Dendritic cell treated with granulocyte-macrophage colony-stimulating factor and Interleukin-4, amounts not matched to agents 40 ng/mL and 50 ng/mL, for 4 days (primary cell): ENCODE data around the gene FLAD1.
"Not testable (repeated sequence)": the region's sequence is repeated elsewhere in the genome, so short reads cannot be mapped to it uniquely, and the experiment has no call there.

ENCODE experiments used
- H3K27ac Mint-ChIP-seq: one replicate; pipeline ENCODE4 v1.8.0; 2022; ENCODE audit warnings: mild to moderate bottlenecking, mixed read lengths
- H3K27me3 Mint-ChIP-seq: one replicate; pipeline ENCODE4 v1.8.0; 2022; ENCODE audit warnings: mild to moderate bottlenecking, mixed read lengths
- H3K36me3 Mint-ChIP-seq: one replicate; pipeline ENCODE4 v1.8.0; 2022; ENCODE audit warnings: low read depth, mixed read lengths
- H3K4me1 Mint-ChIP-seq: one replicate; pipeline ENCODE4 v1.8.0; 2022; ENCODE audit warnings: low read depth, mixed read lengths
- H3K4me3 Mint-ChIP-seq: one replicate; pipeline ENCODE4 v1.8.0; 2022; ENCODE audit warnings: mild to moderate bottlenecking, moderate library complexity, mixed read lengths
- H3K9me3 Mint-ChIP-seq: one replicate; pipeline ENCODE4 v1.8.0; 2022; ENCODE audit warnings: mixed read lengths
- intact Hi-C: fragments of 100-400 bp; cut with micrococcal nuclease; formaldehyde crosslinking; loops from one replicate; pipeline ENCODE4 v1.15.0; 2022

The FLAD1 gene

GRCh38 chr1:154978360-154978759 is 4.8 kb upstream of the FLAD1 start:
- peaks cover 7% of the 10 kb centered on the region for H3K36me3 Mint-ChIP-seq
- H3K4me3 Mint-ChIP-seq, result no peak overlapping the region
- H3K27me3 Mint-ChIP-seq, result no peaks in the 10 kb centered on the region
- intact Hi-C loops, result no loop called here
- H3K27ac Mint-ChIP-seq, result no peak overlapping the region
- H3K9me3 Mint-ChIP-seq, result no peaks in the 10 kb centered on the region
- H3K4me1 Mint-ChIP-seq, result no peaks in the 10 kb centered on the region

GRCh38 chr1:154982341-154982740 is 803 bp upstream of the FLAD1 start:
- H3K4me3 Mint-ChIP-seq, result no peak overlapping the region
- peaks cover 6% of the 10 kb centered on the region for H3K4me1 Mint-ChIP-seq
- H3K27ac Mint-ChIP-seq, result no peak overlapping the region
- no peaks in the 10 kb centered on the region for H3K27me3 Mint-ChIP-seq
- intact Hi-C loops, result loop anchor here (2.0 kb wide), 1 partner anchor 16 kb away; no protein-coding TSS in a partner anchor
- H3K36me3 Mint-ChIP-seq, result peaks cover 29% of the 10 kb centered on the region
- no peaks in the 10 kb centered on the region for H3K9me3 Mint-ChIP-seq

DNA sequence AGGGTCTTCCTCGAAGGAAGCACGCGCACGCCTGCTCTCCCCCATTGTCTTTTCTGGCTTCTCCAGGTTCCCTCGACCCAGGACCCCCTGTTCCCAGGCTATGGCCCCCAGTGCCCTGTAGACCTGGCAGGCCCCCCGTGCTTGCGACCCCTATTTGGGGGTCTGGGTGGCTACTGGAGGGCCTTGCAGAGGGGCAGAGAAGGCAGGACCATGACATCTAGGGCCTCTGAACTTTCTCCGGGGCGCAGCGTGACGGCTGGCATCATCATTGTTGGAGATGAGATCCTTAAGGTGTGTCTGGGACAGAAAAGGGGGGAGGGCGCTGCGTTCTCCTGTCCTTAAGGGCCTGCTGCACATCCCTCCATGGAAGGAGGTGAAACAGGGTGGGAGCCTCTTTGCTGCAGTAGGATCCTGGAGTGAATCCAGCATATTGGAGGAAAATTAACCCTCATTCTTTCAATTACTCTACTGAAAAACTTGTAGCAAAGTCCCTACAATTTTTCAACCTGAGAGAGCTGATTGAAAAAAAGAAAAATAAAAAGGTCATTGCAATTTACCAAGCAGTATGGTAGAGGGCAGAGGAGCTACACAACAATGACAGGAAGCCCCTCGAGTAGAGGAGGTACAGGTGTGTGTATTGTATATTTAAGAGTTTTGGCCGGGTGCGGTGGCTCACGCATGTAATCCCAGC is 777 bp downstream of the FLAD1 start:
- Mint-ChIP-seq H3K27me3 (no peaks in the 10 kb centered on the region), H3K27ac (no peak overlapping the region), H3K4me1 (peaks cover 18% of the 10 kb centered on the region), H3K9me3 (no peaks in the 10 kb centered on the region), H3K36me3 (peaks cover 45% of the 10 kb centered on the region), H3K4me3 (no peak overlapping the region)
- intact Hi-C loops, result loop anchor here (1.0 to 2.0 kb wide), 2 partner anchors 9 to 15 kb away; no protein-coding TSS in a partner anchor

DNA sequence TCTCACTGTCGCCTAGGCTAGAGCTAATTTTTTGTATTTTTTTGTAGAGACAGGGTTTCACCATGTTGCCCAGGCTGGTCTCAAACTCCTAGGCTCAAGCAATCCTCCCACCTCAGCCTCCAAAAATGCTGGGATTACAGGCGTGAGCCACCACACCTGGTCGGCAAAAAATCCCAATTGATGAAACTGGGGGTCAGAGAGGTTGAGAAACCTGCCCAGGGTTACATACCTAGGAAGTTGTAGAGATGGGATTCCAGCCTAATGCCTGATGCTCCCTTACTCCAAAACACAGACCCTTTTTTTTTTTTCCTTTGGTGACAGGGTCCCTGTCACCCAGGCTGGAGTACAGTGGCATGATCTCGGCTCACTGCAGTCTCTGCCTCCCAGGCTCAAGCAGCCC is 3.6 kb downstream of the FLAD1 start:
- H3K9me3 Mint-ChIP-seq, H3K4me3 Mint-ChIP-seq, H3K27me3 Mint-ChIP-seq, intact Hi-C loops, H3K27ac Mint-ChIP-seq: not testable (repeated sequence)
- peaks cover 61% of the 10 kb centered on the region for H3K36me3 Mint-ChIP-seq
- H3K4me1 Mint-ChIP-seq, result peaks cover 27% of the 10 kb centered on the region

- H3K4me1 Mint-ChIP-seq, result peaks cover 29% of the 10 kb centered on the region
- H3K27me3 Mint-ChIP-seq, result no peaks in the 10 kb centered on the region
- intact Hi-C loops, result no loop called here
- H3K9me3 Mint-ChIP-seq, result no peaks in the 10 kb centered on the region
- no peak overlapping the region for H3K27ac Mint-ChIP-seq
- H3K4me3 Mint-ChIP-seq, result no peak overlapping the region
- H3K36me3 Mint-ChIP-seq, result peaks cover 64% of the 10 kb centered on the region
Measured at GRCh38 chr1:154987326-154987725, 4.2 kb downstream of the FLAD1 start.

GRCh38 chr1:154988058-154988954 is 5.2 kb downstream of the FLAD1 start:
- peaks cover 74% of the 10 kb centered on the region for H3K36me3 Mint-ChIP-seq
- H3K27me3 Mint-ChIP-seq, result no peaks in the 10 kb centered on the region
- intact Hi-C loops, result no loop called here
- peaks cover 39% of the 10 kb centered on the region for H3K4me1 Mint-ChIP-seq
- H3K27ac Mint-ChIP-seq, result no peak overlapping the region
- no peaks in the 10 kb centered on the region for H3K9me3 Mint-ChIP-seq
- no peak overlapping the region for H3K4me3 Mint-ChIP-seq

DNA sequence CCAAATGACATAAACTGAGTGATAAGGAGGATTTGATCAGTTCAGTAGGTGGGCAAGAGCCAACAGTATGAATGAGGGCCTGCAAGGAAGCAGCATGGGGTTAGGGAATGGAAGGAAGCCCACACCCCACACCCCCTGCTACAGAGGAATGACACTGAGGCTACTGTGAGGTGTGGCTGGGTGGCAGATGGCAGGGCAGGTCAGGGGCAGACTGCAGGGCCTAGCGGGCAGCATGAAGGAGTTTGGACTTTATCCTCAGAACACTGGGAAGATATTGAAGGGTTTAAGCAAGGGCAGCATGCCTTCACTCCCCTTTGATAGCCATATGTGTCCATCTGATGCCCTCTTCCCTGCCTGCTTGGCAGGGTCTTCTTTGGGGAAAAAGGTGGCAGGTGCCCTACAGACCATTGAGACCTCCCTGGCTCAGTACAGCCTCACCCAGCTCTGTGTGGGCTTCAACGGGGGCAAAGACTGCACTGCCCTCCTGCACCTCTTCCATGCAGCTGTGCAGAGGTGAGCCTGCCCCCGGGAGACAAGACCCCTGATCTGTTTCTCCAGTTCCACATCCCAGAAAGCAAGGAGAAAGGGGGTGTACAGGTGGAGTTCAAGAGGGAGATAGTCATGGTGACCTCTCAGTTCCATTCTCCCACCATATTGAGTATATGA is 6.2 kb downstream of the FLAD1 start:
- Mint-ChIP-seq H3K4me3 (no peak overlapping the region), H3K9me3 (no peaks in the 10 kb centered on the region), H3K27ac (no peak overlapping the region), H3K4me1 (peaks cover 45% of the 10 kb centered on the region), H3K27me3 (no peaks in the 10 kb centered on the region), H3K36me3 (peaks cover 74% of the 10 kb centered on the region)
- intact Hi-C loops, result no loop called here

- intact Hi-C loops, result no loop called here
- no peaks in the 10 kb centered on the region for H3K9me3 Mint-ChIP-seq
- peaks cover 54% of the 10 kb centered on the region for H3K4me1 Mint-ChIP-seq
- H3K36me3 Mint-ChIP-seq, result peaks cover 72% of the 10 kb centered on the region
- no peak overlapping the region for H3K4me3 Mint-ChIP-seq
- H3K27me3 Mint-ChIP-seq, result no peaks in the 10 kb centered on the region
- H3K27ac Mint-ChIP-seq, result no peak overlapping the region
Measured at GRCh38 chr1:154990276-154990675, 7.1 kb downstream of the FLAD1 start.

DNA sequence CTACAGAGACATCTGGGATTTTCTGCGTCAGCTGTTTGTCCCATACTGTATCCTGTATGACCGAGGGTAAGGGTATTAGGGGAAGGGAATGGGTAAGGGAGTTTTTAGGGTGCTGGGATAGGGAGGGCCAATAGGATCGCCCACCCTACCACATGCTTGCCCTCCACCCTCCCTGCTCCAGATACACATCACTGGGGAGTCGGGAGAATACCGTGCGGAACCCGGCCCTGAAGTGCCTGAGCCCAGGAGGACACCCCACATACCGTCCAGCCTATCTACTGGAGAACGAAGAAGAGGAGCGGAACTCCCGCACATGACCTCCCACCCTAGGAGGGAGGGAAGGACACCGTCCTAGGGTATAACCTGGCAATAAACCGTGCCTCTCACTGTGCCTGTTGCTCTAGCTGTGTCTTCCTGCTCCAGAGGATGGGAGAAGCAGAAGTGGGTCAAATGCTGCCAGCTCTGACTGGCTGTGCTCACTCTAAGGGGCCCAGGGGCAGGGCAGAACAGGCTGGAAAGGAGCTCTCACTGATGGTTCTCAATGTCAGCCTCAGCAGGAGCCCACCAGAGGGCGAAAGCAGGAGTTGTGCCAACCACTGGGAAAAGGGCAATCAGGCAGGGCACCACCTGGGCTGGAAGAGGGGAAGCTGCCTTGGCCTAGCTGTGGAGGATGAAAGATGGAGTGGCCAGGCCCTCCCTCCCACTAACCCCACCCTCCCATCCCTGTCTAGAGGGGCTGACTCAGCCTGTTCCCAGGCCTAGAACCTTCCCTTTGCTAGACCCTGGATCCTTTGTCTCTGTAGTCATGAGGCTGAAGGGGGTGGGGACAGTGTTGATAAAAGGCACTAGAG is 9.8 kb downstream of the FLAD1 start:
- intact Hi-C loops, result no loop called here
- Mint-ChIP-seq H3K36me3 (peaks cover 45% of the 10 kb centered on the region), H3K4me1 (peaks cover 69% of the 10 kb centered on the region), H3K27me3 (no peaks in the 10 kb centered on the region), H3K4me3 (no peak overlapping the region), H3K27ac (peak overlapping the region; percentile 39), H3K9me3 (no peaks in the 10 kb centered on the region)

- Mint-ChIP-seq H3K36me3 (peaks cover 37% of the 10 kb centered on the region), H3K4me1 (peaks cover 71% of the 10 kb centered on the region), H3K27me3 (no peaks in the 10 kb centered on the region), H3K27ac (peak within 1 kb of the TSS; percentile 70), H3K4me3 (no peak within 1 kb of the TSS), H3K9me3 (no peaks in the 10 kb centered on the region)
- intact Hi-C loops, result no loop called here
Measured at GRCh38 chr1:154993572-154994268, 10.6 kb downstream of the FLAD1 start, which contains the start of gene LENEP. TSS of gene LENEP (plus strand) at chr1:154993586. CDS start at chr1:154993608, 22 bp downstream.

- Mint-ChIP-seq H3K36me3 (peaks cover 32% of the 10 kb centered on the region), H3K27ac (peak overlapping the region; percentile 70), H3K27me3 (no peaks in the 10 kb centered on the region), H3K9me3 (no peaks in the 10 kb centered on the region), H3K4me1 (peaks cover 71% of the 10 kb centered on the region), H3K4me3 (no peak overlapping the region)
- intact Hi-C loops, result no loop called here
Measured at GRCh38 chr1:154994269-154994587, 11.1 kb downstream of the FLAD1 start.

- Mint-ChIP-seq H3K4me3 (no peak overlapping the region), H3K36me3 (peaks cover 29% of the 10 kb centered on the region), H3K27ac (peak overlapping the region; percentile 70)
Measured at GRCh38 chr1:154994591-154994990, 11.4 kb downstream of the FLAD1 start.

More at GRCh38 chr1:154994591-154994990, 11.4 kb downstream of the FLAD1 start:
- intact Hi-C loops, result no loop called here
- H3K27me3 Mint-ChIP-seq, result no peaks in the 10 kb centered on the region
- H3K9me3 Mint-ChIP-seq, result no peaks in the 10 kb centered on the region
- H3K4me1 Mint-ChIP-seq, result peaks cover 70% of the 10 kb centered on the region
